ENCODE data around the gene METTL2A.
"Not testable (repeated sequence)": the region's sequence is repeated elsewhere in the genome, so short reads cannot be mapped to it uniquely, and the experiment has no call there.

The METTL2A gene, protein sequence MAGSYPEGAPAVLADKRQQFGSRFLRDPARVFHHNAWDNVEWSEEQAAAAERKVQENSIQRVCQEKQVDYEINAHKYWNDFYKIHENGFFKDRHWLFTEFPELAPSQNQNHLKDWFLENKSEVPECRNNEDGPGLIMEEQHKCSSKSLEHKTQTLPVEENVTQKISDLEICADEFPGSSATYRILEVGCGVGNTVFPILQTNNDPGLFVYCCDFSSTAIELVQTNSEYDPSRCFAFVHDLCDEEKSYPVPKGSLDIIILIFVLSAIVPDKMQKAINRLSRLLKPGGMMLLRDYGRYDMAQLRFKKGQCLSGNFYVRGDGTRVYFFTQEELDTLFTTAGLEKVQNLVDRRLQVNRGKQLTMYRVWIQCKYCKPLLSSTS

DNA sequence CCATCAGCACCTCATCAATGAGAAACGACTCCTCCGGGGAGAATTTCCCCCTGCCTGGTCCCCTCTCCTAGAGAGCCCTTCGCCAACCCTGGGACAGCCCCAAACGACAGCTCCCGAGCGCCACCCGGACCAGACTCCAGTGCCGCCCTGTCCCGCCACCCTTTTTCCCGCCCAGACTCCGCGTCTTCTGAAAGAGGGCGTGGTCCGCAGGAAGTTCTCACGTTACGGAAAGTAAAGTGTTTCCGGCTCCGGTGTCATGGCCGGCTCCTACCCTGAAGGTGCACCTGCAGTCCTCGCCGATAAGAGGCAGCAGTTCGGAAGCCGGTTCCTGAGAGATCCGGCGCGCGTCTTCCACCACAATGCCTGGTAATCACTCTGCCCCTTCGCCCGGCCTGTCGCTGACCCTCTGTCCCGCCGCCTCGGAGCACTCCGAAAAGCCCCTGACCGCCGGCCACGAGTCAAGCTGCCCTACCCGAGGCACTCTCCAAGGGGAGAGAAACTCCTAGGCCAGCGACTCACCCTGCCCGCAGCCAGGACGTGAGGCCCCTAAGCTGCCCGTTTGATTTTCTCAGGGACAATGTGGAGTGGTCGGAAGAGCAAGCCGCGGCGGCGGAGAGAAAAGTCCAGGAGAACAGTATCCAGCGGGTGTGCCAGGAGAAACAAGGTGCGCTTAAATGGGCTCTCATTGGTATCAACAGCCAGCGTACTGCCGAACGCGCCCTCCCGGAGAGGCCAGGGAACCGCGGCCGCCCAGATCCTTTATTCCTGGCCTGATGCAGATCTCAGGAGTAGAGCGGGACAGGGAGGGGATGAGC is at the start of gene METTL2A:
Gene METTL2A, plus strand, starts transcription at position 251 of the 815 bp plus-strand sequence. Its CDS starts 6 bp downstream, at position 257.
- DNase-seq (ENCODE audit: low read depth) = peak; percentile 66

DNA sequence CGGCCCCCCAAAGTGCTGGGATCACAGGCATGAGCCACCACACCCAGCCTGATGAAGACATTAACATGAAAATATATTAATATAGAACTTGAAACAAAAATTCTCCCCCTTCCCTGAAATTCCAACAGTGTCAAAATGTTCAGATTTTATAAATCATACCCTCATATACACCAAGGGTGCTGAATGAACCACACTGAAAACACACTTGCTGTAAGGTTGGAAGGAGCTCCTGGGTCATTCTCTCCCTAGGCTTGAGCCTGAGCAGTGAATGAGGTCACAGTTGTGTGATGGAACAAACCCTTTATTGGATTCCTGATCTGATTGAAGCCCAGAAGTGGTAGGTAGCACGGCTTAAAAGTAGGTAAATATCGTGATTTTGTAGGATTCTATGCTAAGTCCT is 43.4 kb upstream of the METTL2A start, which contains the start of gene EFCAB3:
Gene EFCAB3, plus strand, starts transcription at position 301 of the 400 bp plus-strand sequence. CDS start 2,427 bp downstream, outside the sequence.
- DNase-seq (ENCODE audit: low read depth) = no peak

DNA sequence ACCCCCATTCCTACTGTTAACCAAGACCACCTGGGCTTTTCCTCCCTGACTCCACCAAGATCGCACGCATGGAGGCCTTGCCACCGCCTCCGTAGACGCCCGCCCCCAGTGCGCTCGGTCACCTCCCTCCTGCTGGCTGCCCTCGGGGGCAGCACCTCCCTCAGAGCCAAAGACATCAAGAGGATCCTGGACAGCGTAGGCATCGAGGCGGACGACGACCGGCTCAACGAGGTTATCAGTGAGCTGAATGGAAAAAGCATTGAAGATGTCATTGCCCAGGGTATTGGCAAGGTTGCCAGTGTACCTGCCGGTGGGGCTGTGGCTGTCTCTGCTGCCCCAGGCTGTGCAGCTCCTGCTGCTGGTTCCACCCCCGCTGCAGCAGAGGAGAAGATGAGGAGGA is 42.1 kb upstream of the METTL2A start:
- DNase-seq (ENCODE audit: low read depth) = no peak

DNA sequence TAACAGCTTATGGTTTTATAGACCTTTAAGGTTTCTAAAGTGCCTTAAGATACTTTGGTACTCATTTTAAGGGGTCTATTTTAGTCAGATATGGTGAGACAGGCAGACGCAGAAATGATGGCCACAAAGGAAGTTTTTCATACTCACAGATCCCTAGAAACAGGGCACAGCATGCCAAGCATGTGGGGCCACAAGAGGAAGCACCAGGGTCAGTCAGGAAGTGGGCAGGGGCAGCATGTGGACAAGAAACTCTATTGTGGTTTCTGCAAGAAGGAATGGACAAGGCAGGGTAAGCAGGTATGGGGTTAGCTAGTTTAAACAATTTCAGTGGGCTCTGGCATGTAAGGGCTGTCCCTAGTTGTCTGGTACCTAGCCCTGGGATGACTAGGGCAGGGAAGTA is 34.8 kb upstream of the METTL2A start:
- no peak for DNase-seq (ENCODE audit: low read depth)

DNA sequence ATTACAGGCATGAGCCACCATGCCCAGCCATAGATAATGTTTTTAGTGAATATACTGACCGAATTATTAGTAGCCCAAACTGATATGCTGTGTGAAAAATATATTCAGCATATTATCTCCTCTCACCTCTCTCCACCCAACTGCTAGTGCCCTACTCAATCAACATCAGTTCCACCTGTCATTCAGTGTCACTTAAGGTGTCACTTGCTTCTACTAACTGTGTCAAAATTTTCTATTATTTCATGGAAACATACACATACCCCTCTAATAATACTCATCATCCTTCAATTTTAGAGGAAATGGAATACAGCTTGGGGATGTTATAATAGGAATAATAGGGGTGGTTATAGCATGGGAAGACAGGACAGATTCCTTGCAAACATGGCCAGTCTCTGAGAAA is 30.8 kb upstream of the METTL2A start:
- no peak for DNase-seq (ENCODE audit: low read depth)

DNA sequence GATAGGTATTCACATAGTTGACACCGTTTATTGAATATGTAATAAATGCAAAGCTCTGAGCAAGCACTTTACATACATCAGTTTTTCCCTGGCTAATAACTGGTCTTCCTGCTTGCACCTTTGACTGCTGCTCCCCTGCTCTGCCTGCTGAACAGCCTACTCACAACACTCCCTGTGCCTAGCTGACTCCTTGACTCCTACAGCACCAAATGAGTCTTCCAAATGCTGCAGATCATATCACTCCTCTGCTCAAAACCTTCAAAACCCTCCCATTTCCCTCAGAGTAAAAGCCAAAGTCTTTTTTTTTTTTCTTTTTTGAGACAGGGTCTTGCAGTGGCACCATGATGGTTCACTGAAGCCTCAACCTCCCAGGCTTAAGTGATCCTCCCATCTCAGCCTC is 24.8 kb upstream of the METTL2A start:
- no peak for DNase-seq (ENCODE audit: low read depth)

DNA sequence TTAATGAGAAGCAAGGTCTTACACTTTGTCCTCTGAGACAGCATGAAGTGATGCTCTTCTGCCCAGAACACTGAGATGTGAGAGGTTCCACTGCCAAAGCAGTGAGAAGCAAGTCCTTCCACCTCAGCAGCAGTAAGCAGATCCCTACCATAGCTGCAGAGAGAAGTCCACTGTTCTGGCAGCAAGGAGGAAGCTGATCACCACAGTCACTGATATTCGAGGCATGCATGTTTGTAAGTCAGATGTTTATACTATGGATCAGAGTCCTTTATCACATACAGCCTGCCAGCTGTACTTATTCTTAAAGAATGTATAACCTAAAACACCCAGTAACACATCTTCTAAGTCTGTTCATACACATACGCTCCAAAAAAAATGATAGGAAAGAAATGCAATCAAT is 18.2 kb upstream of the METTL2A start:
- DNase-seq (ENCODE audit: low read depth) = no peak

DNA sequence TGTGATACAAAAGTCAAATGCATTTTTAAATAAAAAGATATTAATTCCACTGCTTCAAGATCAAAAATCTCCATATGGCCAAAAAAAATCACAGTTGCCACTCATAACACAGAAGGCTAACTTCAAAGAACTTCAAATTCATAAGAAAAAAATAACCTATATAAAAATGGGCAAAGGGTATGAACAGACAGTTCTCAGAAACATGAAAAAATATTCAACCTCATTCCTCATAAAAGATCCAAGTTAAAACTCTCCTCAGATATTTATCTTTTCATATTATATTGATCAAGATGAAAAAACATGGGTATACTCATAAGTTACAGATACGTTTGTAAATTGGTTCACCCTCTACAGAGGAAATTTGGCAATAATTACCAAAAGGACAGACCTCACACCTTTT is 10.6 kb upstream of the METTL2A start:
- DNase-seq (ENCODE audit: low read depth) = not testable (repeated sequence)

DNA sequence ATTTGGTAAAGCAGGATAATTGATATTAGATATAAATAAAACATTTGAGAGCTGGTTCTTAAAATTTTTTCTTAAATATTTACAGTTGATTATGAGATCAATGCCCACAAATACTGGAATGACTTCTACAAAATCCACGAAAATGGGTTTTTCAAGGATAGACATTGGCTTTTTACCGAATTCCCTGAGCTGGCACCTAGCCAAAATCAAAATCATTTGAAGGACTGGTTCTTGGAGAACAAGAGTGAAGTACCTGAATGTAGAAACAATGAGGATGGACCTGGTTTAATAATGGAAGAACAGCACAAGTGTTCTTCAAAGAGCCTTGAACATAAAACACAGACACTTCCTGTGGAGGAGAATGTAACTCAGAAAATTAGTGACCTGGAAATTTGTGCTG is 2.5 kb downstream of the METTL2A start:
- DNase-seq (ENCODE audit: low read depth) = not testable (repeated sequence)

DNA sequence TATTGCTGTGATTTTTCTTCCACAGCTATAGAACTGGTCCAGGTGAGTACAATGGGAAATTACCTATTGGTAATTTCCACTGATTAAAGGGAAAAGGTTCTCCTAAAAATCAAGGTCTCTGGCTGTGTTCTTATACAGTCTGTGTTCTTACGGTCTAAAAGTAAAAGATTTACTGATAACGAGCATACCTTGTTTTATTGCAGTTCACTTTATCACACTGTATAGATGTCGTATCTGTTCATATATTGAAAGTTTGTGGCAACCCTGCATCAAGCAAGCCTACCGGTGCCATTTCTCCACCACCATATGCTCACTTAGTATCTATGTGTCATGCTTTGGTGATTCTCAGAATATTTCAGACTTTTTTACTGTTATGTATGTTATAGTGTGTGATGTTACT is 11.6 kb downstream of the METTL2A start:
- DNase-seq (ENCODE audit: low read depth) = not testable (repeated sequence)

DNA sequence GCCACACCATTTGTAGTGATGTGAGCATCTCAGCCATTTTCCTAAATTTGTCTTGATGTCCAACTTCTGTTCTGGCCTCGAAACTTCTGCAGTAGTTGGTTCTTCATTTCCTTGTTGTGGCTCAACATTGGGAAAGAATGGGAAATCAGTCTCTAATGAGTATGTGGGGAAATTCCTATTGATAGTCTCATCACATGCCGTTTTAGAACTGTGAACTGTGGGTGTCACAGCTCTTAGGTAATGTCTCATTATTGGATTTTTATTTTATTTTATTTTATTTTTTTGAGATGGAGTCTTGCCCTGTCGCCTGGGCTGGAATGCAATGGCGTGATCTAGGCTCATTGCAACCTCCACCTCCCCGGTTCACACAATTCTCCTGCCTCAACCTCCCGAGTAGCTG is 17.5 kb downstream of the METTL2A start:
- not testable (repeated sequence) for DNase-seq (ENCODE audit: low read depth)

DNA sequence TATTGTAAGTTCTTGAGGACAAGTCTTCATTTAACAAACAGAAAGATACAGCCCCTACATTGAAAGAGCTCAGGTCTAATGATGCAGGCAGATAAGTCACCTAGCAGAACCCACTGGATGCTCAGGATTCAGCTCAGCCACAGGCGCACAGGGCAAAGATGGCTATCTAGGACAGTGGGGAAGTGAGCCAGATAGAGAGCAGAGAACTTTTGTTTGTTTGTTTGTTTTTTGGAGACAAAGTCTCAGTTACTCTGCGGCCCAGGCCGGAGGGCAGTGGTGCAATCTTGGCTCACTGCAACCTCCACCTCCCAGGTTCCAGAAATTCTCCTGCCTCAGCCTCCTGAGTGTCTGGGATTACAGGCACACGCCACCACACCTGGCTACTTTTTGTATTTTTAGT is 20.4 kb downstream of the METTL2A start:
- DNase-seq (ENCODE audit: low read depth) = no peak

DNA sequence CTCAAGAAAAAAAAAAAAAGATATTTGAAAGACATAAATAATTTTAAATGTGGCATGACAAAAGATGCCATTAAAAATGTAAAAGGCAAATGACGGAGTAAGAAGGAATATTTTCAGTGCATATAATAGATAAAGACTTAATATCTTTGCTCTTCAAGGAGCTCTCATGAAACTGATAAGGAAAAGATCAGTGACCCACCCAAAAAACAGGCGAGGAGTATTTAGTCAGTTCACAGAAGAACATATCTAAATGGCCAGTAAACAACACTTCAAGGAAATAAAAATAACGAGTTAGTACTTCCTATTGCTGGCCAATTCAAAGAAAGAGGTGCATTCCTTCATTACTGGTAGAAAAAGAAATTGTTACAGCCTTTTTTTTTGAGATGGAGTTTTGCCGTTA is 22.1 kb downstream of the METTL2A start:
- not testable (repeated sequence) for DNase-seq (ENCODE audit: low read depth)

DNA sequence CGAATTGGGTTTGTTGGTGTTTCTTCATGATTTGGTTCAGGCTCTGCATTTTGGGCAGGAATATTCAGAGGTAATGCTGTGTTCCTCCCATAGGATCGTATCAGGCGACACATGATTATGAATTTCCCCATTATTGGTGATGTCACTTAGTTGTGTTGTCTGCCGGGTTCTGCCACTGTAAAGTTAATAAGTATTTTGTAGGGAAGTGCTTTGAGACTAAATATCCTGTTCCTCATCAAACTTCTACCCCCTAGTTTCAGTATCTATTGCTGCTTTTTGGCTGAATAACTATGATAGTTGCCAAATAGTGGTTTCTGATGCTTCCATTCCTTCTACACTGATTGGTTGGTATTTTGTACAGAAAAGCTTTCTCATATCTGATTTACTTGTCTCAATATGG is 28.5 kb downstream of the METTL2A start:
- DNase-seq (ENCODE audit: low read depth) = not testable (repeated sequence)

DNA sequence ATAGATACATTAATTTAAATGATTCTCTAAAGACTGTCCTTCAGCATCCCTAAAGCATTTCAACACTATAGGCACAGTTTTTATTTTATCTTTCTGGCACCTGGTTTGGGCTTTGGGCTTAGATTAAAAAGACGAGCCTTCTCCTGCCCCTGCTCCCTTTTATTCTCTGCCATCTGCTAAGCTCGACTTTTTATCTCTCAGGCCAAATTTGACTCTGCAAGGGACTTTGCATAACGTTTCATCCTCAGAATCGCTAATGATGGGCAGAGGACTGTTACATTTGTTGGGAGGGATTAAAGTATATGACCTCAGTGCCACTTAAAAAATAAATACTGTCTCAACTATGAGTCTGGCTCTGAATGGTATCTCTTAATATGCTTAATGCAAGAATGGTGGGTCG is 29.3 kb downstream of the METTL2A start:
- DNase-seq (ENCODE audit: low read depth) = not testable (repeated sequence)

DNA sequence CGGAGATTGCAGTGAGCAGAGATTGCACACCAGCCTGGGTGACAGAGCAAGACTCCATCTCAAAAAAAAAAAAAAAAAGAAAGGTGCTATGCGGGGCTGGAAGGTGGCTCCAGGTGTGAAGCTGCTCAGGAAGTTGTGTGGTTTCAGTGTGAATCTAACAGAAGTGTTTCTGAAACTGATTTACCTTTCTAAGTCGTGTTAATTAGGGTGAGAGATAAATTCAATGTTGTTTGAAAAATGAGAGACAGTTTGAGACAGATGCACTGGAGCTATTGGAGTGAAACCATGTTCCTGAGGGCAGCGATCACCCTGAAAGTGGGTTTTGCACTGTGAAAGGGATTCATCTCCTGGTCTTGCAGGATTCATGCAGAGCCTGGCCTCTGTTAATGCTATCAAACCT is 30.0 kb downstream of the METTL2A start:
- DNase-seq (ENCODE audit: low read depth) = not testable (repeated sequence)

DNA sequence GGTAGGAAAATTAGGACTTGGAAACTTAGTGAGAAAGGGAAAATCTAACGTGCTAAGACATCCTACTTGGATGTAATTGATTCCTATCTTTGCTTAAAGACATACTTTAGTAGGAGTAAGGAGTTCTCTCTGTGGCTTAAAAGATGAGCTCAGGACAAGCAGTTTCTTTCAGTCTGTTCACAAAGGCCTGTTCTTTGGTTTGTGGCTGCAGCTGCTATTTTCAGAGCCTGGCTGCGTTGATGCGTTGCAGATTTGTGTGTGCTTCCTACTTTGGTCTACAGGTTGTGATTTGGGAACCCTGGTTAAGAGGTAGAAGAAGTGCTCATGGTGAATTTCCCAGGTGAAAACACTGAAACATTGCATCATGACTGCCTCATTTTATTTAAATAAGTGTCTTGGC is 30.4 kb downstream of the METTL2A start:
- DNase-seq (ENCODE audit: low read depth) = not testable (repeated sequence)

DNA sequence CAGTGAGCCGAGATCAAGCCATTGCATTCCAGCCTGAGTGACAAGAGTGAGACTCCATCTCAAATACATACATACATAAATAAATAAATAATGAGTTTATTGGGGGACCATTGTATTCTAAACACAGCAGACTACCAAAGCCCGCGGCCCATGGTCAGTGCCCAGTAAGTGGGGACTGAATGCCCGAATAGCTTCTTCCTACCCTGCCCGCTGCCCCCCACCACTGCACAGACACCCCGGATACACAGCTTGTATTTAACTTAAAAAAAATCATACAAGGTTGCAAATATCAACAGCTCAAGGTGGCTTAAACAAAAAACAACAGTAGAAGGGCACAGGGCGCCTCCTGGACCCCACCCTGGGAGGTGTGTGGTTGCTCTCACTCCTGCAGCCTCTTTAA is 32.3 kb downstream of the METTL2A start:
- DNase-seq (ENCODE audit: low read depth) = no peak

DNA sequence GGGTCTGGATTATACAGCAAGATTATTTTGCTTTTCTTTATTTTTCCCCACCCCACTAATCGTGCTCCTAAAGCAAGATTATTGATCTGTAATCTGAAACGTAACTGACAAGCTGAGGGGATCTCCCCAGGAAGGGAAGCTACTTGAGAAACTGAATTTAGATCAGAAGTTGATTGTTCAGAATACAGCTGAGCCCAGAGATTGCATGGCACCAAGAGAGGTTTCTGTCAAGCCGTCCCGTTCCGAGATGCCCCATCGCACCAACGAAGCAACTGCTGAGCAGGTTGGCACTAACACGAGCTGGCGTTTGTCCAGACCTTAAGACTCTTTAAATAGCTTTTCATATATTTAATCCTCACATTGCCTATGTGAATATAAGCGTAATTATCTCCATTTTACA is 34.8 kb downstream of the METTL2A start:
- DNase-seq (ENCODE audit: low read depth) = not testable (repeated sequence)

DNA sequence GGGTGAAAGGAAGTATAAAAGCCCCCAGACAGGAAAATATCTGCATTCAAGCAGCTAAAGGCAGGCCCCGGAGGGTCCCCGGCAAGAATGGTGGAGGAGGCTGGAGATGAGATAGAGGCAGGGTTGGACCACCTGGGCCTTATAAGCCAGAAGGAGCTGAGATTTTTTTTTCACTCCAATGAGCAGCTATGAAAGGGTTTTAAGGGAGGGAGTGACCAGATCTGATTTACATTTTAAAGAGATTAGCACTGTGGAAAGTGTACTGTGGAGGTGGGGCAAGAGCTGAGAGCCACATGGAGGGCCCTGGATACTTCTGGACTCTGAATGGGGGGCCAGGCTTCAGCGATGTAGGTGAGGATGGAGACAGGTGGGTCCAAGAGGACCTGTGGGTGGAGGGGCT is 40.7 kb downstream of the METTL2A start:
- not testable (repeated sequence) for DNase-seq (ENCODE audit: low read depth)

DNA sequence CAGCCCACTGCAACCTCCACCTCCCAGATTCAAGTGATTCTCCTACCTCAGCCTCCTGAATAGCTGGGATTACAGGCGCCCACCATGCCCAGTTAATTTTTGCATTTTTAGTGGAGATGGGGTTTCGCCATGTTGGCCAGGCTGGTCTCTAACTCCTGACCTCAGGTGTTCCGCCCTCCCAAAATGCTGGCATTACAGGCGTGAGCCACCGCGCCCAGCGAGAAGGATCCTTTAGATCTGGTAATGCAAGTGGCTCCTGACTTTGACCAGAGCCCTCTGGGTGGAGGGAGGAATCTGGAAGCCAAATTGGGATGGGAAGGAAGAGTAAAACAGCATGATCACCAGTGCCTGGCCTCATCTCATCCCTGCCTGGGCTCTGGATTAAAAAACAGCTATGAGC is 41.6 kb downstream of the METTL2A start:
- DNase-seq (ENCODE audit: low read depth) = not testable (repeated sequence)

DNA sequence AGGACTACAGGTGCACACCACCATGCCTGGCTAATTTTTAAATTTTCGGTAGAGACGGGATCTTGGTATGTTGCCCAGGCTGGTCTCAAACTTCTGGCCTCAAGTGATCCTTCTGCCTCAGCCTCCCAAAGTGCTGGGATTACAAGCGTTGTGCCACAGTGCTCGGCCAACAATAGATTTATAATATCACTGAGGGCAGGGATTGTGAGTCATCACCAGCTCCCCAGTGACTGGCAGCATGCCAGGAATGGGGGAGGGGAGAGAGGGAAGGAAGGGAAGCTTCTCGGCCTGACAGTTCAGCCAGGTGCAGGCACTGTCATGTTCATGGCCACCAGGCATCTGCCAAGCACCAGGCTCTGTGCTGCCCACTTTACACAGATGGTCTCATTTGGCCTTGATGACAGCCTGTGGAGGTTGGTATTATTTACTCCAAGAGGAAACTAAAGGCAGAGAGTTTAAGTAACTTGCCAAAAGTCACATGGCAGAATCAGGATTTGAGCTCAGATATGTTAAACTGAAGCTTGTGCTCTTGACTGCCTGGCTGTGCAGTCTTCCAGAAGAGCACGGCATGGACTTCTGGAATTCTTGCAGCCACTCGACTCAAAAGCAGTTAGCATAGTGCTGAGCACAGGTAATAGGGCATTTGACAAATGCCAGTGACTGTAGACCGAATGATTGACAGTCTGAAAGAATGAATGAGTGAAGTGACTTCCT is 47.1 kb downstream of the METTL2A start:
- peak; percentile 36 for DNase-seq (ENCODE audit: low read depth)
